ENCODE results near the gene C4B.
"Not testable (repeated sequence)": the region's sequence is repeated elsewhere in the genome, so short reads cannot be mapped to it uniquely, and the experiment has no call there.

Gene C4B

DNA sequence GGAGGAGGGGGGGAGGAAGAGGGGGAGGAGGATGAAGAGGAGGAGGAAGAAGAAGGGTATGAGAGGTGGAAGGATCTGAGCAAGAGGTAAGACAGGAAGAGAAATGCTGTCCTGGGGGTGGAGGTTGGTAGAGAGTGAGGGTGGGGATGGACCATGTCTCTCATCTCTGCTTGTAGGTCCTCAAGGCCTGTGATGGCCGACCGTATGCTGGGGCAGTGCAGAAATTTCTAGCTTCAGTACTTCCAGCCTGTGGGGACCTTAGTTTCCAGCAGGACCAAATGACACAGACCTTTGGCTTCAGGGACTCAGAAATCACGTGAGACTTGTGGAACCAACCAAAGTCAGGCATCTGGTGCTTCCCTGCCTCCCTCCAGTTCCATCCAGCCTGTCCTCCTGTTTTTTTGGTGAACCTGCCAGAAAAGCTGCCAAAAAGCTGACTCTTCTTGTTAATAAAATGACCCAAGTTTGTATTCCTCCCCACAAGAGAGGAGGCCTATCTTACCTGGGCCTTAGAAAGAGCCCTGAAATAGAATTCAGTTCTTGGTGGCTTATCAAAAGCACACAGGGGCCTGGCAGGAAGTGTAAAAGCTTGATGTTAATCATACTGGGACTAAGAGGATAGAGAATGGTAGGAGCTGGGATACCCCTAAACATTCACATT, 35.2 kb upstream of the C4B start:
- no peak for DNase-seq (ENCODE audit: low read depth, low spot score)
- H3K4me3 ChIP-seq (ENCODE audit: low read length) = no peak overlapping the region

GRCh38 chr6:31980195-31980876, 34.3 kb upstream of the C4B start:
- H3K4me3 ChIP-seq (ENCODE audit: low read length); DNase-seq (ENCODE audit: low read depth, low spot score): not testable (repeated sequence)

GRCh38 chr6:31980998-31981397, 33.6 kb upstream of the C4B start:
- DNase-seq (ENCODE audit: low read depth, low spot score); H3K4me3 ChIP-seq (ENCODE audit: low read length): not testable (repeated sequence)

DNA sequence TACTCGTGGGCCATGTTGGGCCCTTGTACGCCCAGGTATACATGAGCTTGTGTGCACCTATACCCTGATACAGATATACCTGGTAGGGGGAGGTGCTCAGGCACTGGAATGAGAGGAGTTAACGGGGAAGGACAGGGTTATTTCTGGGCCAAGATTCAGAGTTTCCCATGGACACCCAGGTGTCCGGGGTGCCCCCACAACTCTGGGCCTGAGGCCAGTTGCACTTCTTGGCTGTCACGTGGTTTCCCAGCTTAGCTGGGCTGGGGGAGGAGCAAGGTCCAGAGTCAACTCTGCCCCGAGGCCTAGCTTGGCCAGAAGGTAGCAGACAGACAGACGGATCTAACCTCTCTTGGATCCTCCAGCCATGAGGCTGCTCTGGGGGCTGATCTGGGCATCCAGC, 32.9 kb upstream of the C4B start, which contains the start of gene C4A:
C4A (plus strand) TSS at position 314 of the 400 bp plus-strand sequence; CDS start at position 365, 51 bp downstream.
- not testable (repeated sequence) for H3K4me3 ChIP-seq (ENCODE audit: low read length); DNase-seq (ENCODE audit: low read depth, low spot score)

DNA sequence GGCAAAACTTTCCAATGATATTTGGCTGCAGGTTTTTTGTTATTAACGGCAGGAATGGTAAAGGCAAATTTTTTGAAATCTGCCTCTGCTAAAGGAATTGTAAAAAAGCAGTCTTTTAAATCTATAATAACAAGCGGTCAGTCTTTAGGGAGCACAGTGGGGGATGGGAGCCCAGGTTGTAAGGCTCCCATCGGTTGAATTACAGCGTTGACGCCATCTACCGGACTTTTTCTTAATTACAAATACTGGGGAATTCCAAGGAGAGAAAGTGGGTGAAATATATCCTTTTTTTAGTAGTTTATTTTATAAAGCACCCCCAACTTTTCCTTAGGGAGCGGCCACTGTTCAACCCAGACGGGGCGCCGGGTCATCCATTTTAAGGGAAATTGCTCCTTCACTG, 25.2 kb upstream of the C4B start:
- not testable (repeated sequence) for H3K4me3 ChIP-seq (ENCODE audit: low read length); DNase-seq (ENCODE audit: low read depth, low spot score)

GRCh38 chr6:31994421-31994820, 20.2 kb upstream of the C4B start:
- not testable (repeated sequence) for H3K4me3 ChIP-seq (ENCODE audit: low read length); DNase-seq (ENCODE audit: low read depth, low spot score)

- DNase-seq (ENCODE audit: low read depth, low spot score); H3K4me3 ChIP-seq (ENCODE audit: low read length): not testable (repeated sequence)
Observed at GRCh38 chr6:31996385-31996784, 18.2 kb upstream of the C4B start.

- not testable (repeated sequence) for H3K4me3 ChIP-seq (ENCODE audit: low read length); DNase-seq (ENCODE audit: low read depth, low spot score)
Observed at GRCh38 chr6:32002546-32003268, 11.9 kb upstream of the C4B start.

DNA sequence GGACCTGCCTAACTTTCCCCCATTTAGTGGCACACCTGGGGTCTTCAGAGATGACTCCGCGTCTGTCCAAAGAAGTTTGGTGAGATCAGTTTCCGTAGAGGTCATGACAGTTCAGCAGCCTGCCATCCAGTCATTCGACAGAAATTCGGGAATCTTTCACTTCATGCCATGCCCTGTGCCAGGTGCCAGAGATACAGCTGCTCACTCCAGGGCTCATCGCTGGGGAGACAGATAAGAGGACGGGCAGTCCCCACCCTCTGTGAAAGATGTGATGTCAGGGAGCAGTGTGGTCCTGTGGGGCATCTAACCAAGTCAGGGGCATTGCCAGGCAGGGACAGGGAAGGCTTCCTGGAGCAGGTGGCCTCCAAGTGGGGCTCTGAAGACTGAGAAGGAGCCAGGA, 11.3 kb upstream of the C4B start:
- H3K4me3 ChIP-seq (ENCODE audit: low read length); DNase-seq (ENCODE audit: low read depth, low spot score): not testable (repeated sequence)

GRCh38 chr6:32004393-32004792, 10.2 kb upstream of the C4B start:
- not testable (repeated sequence) for H3K4me3 ChIP-seq (ENCODE audit: low read length); DNase-seq (ENCODE audit: low read depth, low spot score)

- not testable (repeated sequence) for DNase-seq (ENCODE audit: low read depth, low spot score); H3K4me3 ChIP-seq (ENCODE audit: low read length)
Observed at GRCh38 chr6:32004864-32005537, 9.6 kb upstream of the C4B start.

GRCh38 chr6:32005538-32005880, 9.1 kb upstream of the C4B start:
- DNase-seq (ENCODE audit: low read depth, low spot score); H3K4me3 ChIP-seq (ENCODE audit: low read length): not testable (repeated sequence)

DNA sequence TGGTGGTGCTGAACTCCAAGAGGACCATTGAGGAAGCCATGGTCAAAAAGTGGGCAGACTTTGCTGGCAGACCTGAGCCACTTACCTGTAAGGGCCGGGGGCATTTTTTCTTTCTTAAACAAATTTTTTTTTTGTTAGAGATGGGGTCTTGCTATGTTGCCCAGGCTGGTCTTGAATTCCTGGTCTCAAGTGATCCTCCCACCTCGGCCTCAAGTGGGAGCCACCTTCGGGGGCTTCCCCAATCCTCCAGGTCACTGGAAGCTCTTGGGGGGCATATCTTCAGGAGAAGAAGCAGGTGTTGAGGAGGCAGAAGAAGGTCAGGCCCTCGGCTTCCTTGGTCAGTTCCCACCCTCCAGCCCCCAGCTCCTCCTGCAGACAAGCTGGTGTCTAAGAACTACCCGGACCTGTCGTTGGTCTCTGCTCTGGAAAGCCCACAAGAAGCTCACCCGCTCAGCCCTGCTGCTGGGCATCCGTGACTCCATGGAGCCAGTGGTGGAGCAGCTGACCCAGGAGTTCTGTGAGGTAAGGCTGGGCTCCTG, 8.5 kb upstream of the C4B start:
- H3K4me3 ChIP-seq (ENCODE audit: low read length); DNase-seq (ENCODE audit: low read depth, low spot score): not testable (repeated sequence)

- not testable (repeated sequence) for H3K4me3 ChIP-seq (ENCODE audit: low read length); DNase-seq (ENCODE audit: low read depth, low spot score)
Observed at GRCh38 chr6:32007086-32007485, 7.5 kb upstream of the C4B start.

DNA sequence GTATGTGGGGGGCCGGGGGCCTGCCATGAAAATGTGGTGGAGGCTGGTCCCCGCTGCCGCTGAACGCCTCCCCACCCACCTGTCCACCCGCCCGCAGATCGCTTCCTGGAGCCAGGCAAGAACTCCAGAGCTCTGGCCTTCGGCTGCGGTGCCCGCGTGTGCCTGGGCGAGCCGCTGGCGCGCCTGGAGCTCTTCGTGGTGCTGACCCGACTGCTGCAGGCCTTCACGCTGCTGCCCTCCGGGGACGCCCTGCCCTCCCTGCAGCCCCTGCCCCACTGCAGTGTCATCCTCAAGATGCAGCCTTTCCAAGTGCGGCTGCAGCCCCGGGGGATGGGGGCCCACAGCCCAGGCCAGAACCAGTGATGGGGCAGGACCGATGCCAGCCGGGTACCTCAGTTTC, 6.6 kb upstream of the C4B start:
- not testable (repeated sequence) for DNase-seq (ENCODE audit: low read depth, low spot score); H3K4me3 ChIP-seq (ENCODE audit: low read length)

DNA sequence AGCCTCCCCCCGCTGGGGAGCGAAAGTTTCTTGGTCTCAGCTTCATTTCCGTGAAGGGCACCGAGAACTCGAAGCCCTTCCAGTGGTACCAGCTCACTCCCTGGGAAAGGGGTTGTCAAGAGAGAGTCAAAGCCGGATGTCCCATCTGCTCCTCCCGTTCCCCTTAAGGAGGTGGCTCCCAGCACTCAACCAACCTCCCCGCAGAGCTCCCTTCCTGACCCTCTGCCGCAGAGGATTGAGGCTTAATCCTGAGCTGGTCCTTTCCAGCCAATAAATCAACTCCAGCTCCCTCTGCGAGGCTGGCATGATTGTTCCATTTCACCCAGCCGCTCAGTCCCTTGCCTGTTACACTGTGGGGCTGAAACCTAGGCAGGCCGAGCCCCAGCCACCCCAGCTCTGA, 6.0 kb upstream of the C4B start:
- H3K4me3 ChIP-seq (ENCODE audit: low read length); DNase-seq (ENCODE audit: low read depth, low spot score): not testable (repeated sequence)

- not testable (repeated sequence) for DNase-seq (ENCODE audit: low read depth, low spot score); H3K4me3 ChIP-seq (ENCODE audit: low read length)
Observed at GRCh38 chr6:32009537-32009936, 5.1 kb upstream of the C4B start.

DNA sequence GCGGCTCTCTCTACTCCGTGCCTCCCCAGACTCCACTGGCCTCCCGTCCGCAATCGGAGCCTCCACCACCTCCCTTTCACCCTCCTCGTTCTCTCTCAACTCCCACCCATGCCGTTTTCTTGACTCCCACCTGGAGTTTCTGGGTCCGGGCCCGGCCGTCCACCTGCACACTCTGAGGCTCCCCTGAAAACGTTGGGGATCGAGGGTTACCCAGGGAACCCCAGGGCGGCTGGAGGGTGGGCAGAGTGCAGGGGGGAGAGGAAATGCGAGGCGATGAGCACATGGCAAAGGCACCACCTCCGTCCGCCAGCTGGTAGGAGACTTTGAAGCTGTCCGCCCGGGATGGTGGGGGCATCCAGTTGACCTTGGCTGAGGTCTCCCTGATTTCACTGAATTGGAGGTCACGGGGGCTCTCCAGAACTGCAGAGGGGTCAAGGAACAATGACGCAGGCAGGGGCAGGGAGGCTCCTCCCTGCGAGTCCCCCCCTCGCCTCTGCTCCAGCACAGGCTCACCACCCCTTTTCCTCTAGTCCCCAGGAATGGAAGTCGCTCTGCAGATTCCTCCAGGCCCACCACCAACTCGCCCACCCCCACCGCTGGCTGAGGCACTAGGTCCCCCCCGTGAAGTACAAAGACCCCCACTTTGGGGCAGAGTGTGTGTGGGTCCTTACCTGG, 3.6 kb upstream of the C4B start:
- H3K4me3 ChIP-seq (ENCODE audit: low read length); DNase-seq (ENCODE audit: low read depth, low spot score): not testable (repeated sequence)
